HCT116 (cell line): ENCODE data around the gene MLPH. TPM values are rescaled to one million over a fixed set of nuclear protein-coding genes. Genes with fewer than 3 reads are reported as not detected.

ENCODE experiments used
- ATAC-seq: fragments of 200-7000 bp; cut with Tn5 transposase; 2 replicates; pipeline ENCODE4 v1.9.1; 2020; ENCODE audit warnings: mild to moderate bottlenecking, moderate library complexity
- BruUV-seq: library from RNA; stranded (reverse); fragments of 400-500 nt; replicated peaks from 2 replicates; lab custom pipeline; 2021; lab: Mats Ljungman, UMichigan
- CTCF ChIA-PET: fragments of 300-600 bp; sonication (Branson Sonifier 250); formaldehyde crosslinking; loops from one replicate; lab custom pipeline; 2021; ENCODE audit warnings: antibody characterized with exemption; lab: Charles Lee
- POLR2A ChIA-PET: fragments of 300-600, 350-600 bp; sonication (Branson Sonifier 250); formaldehyde crosslinking; loops from one replicate; lab custom pipeline; 2021; ENCODE audit warnings: antibody characterized with exemption; lab: Charles Lee
- RAD21 ChIA-PET, 2 experiments: fragments of 300-600 bp; sonication (Branson Sonifier 250); formaldehyde crosslinking; loops; one replicate each; lab custom pipeline; 2023; ENCODE audit warnings: low total read pairs in 2 of 2; ENCODE audit not compliant: uncharacterized antibody in 2 of 2, unreplicated experiment in 2 of 2, low non-redundant PET in 1 of 2; lab: Charles Lee
- DNase-seq: peaks from one replicate; pipeline ENCODE4 v3.0.0-alpha.2; 2010; ENCODE audit warnings: low read depth, low spot score
- H2AFZ ChIP-seq: fragments of 200-600 bp; shearing (Covaris generic), sonication (generic); 2 replicates; pipeline ENCODE4 v1.6.1; 2017; ENCODE audit warnings: low read depth, mixed run types, mixed read lengths, antibody characterized with exemption, low read length; ENCODE audit not compliant: poor library complexity, severe bottlenecking
- H3K27ac ChIP-seq: 2 replicates; pipeline ENCODE4 v1.5.1; 2012; ENCODE audit warnings: low read depth, low read length
- H3K27me3 ChIP-seq: fragments of 200-600 bp; sonication (generic); 2 replicates; pipeline ENCODE4 v1.6.1; 2016; ENCODE audit warnings: mixed run types, low read length, mixed read lengths; ENCODE audit not compliant: insufficient read depth
- H3K36me3 ChIP-seq, 2 experiments: fragments of 200-500 bp in 1 of 2; fragments of 200-600 bp in 1 of 2; sonication (Bioruptor generic) in 1 of 2; sonication (generic) in 1 of 2; 2 replicates each; pipeline versions ENCODE4 v1.5.1 to v1.6.1; 2014 to 2016; ENCODE audit warnings: low read length in 2 of 2, inconsistent platforms in 1 of 2, mixed read lengths in 1 of 2, mixed run types in 1 of 2; ENCODE audit not compliant: insufficient read depth in 2 of 2, control insufficient read depth in 1 of 2
- H3K4me1 ChIP-seq, 2 experiments: fragments of 200-600 bp in 1 of 2; sonication (generic) in 1 of 2; 2 replicates each; pipeline versions ENCODE4 v1.5.1 to v1.6.1; 2012 to 2017; ENCODE audit warnings: low read length in 2 of 2, inconsistent platforms in 1 of 2, mild to moderate bottlenecking in 1 of 2, mixed read lengths in 1 of 2, mixed run types in 1 of 2, moderate library complexity in 1 of 2; ENCODE audit not compliant: insufficient read depth in 2 of 2, control insufficient read depth in 1 of 2
- H3K4me2 ChIP-seq: fragments of 200-600 bp; sonication (generic); 2 replicates; pipeline ENCODE4 v1.6.1; 2017; ENCODE audit warnings: mixed run types, low read length, mixed read lengths
- H3K4me3 ChIP-seq, 2 experiments: fragments of 200-600 bp in 1 of 2; sonication (generic) in 1 of 2; replicated peaks in 1 of 2; 2 replicates each; pipeline ENCODE4 v1.5.1; 2011 to 2016; ENCODE audit warnings: low read length in 2 of 2, control low read depth in 1 of 2, low read depth in 1 of 2, mild to moderate bottlenecking in 1 of 2, mixed read lengths in 1 of 2, mixed run types in 1 of 2
- H3K79me2 ChIP-seq: fragments of 200-600 bp; sonication (generic); 2 replicates; pipeline ENCODE4 v1.6.1; 2017; ENCODE audit warnings: mild to moderate bottlenecking, mixed run types, low read length, moderate library complexity, mixed read lengths; ENCODE audit not compliant: insufficient read depth
- H3K9ac ChIP-seq: fragments of 200-600 bp; sonication (generic); 2 replicates; pipeline ENCODE4 v1.6.1; 2016; ENCODE audit warnings: low read length, mixed read lengths
- H3K9me2 ChIP-seq: fragments of 200-600 bp; sonication (generic), shearing (Covaris generic); 2 replicates; pipeline ENCODE4 v1.6.1; 2017; ENCODE audit warnings: mixed run types, mild to moderate bottlenecking, moderate library complexity; ENCODE audit not compliant: insufficient read depth
- H3K9me3 ChIP-seq, 2 experiments: fragments of 200-500 bp in 1 of 2; fragments of 200-600 bp in 1 of 2; sonication (Bioruptor generic) in 1 of 2; sonication (generic) in 1 of 2; 2 replicates each; pipeline ENCODE4 v1.6.1; 2014 to 2017; ENCODE audit warnings: low read length in 2 of 2, mixed read lengths in 2 of 2, inconsistent platforms in 1 of 2, low read depth in 1 of 2, mild to moderate bottlenecking in 1 of 2, mixed run types in 1 of 2, moderate library complexity in 1 of 2; ENCODE audit not compliant: control insufficient read depth in 1 of 2, insufficient read depth in 1 of 2
- H4K20me1 ChIP-seq: fragments of 200-600 bp; sonication (generic), shearing (Covaris generic); 2 replicates; pipeline ENCODE4 v1.6.1; 2017; ENCODE audit warnings: mixed run types, mild to moderate bottlenecking, moderate library complexity; ENCODE audit not compliant: insufficient read depth
- ELF1 ChIP-seq: IDR thresholded peaks from 2 replicates; pipeline ENCODE4 v1.6.1; 2012; ENCODE audit warnings: low read depth, borderline replicate concordance
- EZH2phosphoT487 ChIP-seq: fragments of 200-600 bp; IDR thresholded peaks from 2 replicates; pipeline ENCODE4 v1.6.1; 2018; ENCODE audit warnings: antibody characterized with exemption, borderline replicate concordance
- JUND ChIP-seq: IDR thresholded peaks from 2 replicates; pipeline ENCODE4 v1.6.1; 2012
- POLR2AphosphoS5 ChIP-seq: IDR thresholded peaks from 2 replicates; pipeline ENCODE4 v1.6.1; 2011; ENCODE audit warnings: mild to moderate bottlenecking, low read depth, low read length, moderate library complexity
- RAD21 ChIP-seq: IDR thresholded peaks from 2 replicates; pipeline ENCODE4 v1.6.1; 2012; ENCODE audit warnings: low read depth, mild to moderate bottlenecking
- SP1 ChIP-seq: IDR thresholded peaks from 2 replicates; pipeline ENCODE4 v1.6.1; 2012; ENCODE audit warnings: low read depth
- SRF ChIP-seq: IDR thresholded peaks from 2 replicates; pipeline ENCODE4 v1.6.1; 2012; ENCODE audit warnings: low read depth
- TCF7L2 ChIP-seq: IDR thresholded peaks from 2 replicates; pipeline ENCODE4 v1.7.0; 2011; ENCODE audit warnings: borderline replicate concordance, inconsistent platforms; ENCODE audit not compliant: insufficient read depth, insufficient read length; ENCODE audit errors: extremely low read depth
- YY1 ChIP-seq: IDR thresholded peaks from 2 replicates; pipeline ENCODE4 v1.6.1; 2011; ENCODE audit warnings: low read length, low read depth, moderate library complexity, mild to moderate bottlenecking; ENCODE audit not compliant: insufficient replicate concordance; ENCODE audit errors: extremely low read depth
- ZFX ChIP-seq: fragments of 450-650 bp; IDR thresholded peaks from 2 replicates; pipeline ENCODE4 v1.6.1; 2017
- intact Hi-C: fragments of 100-400 bp; cut with micrococcal nuclease; formaldehyde crosslinking; loops from 2 replicates; pipeline ENCODE4 v1.10.0; 2022
- total RNA-seq: library from RNA; stranded (reverse); gene quantifications from one replicate; pipeline ENCODE4 v1.2.1, GENCODE V29; 2021; ENCODE audit not compliant: unreplicated experiment
- TF ChIP-seq, protein P1 (sequence below): IDR thresholded peaks from 2 replicates; pipeline ENCODE4 v1.6.1; 2011; ENCODE audit warnings: mild to moderate bottlenecking, low read length, moderate library complexity; ENCODE audit not compliant: insufficient replicate concordance; ENCODE audit errors: extremely low read depth
- TF ChIP-seq, protein P2 (sequence below): IDR thresholded peaks from 2 replicates; pipeline ENCODE4 v1.6.1; 2012; ENCODE audit warnings: low read depth
- TF ChIP-seq, protein P3 (sequence below), 3 experiments: fragments of 200-600 bp in 1 of 3; sonication (generic) in 1 of 3; IDR thresholded peaks in 2 of 3; conservative IDR thresholded peaks in 1 of 3; 2 replicates each; pipeline ENCODE4 v1.5.1; 2012 to 2017; ENCODE audit warnings: low read depth in 2 of 3, low read length in 2 of 3, antibody characterized with exemption in 1 of 3, borderline replicate concordance in 1 of 3, control low read depth in 1 of 3, mild to moderate bottlenecking in 1 of 3, mixed read lengths in 1 of 3, mixed run types in 1 of 3, moderate library complexity in 1 of 3; ENCODE audit not compliant: insufficient read depth in 1 of 3

Gene MLPH
- total RNA-seq, 1 experiment from 2014 or later: 81.4 TPM

GRCh38 chr2:237599465-237600110, 112.5 kb downstream of the MLPH start:
- Histone ChIP-seq H3K4me1 (peaks cover 3 to 6% of the 10 kb centered on the region in 2 experiments; a peak in 2 of 4 replicates), H3K27me3 (no peaks in the 10 kb centered on the region), H2AFZ (no peak overlapping the region), H3K9me2 (no peaks in the 10 kb centered on the region), H3K4me2 (no peak overlapping the region), H3K27ac (no peak overlapping the region), H3K9me3 (no peaks in the 10 kb centered on the region), H4K20me1 (no peaks in the 10 kb centered on the region), H3K36me3 (no peaks in the 10 kb centered on the region), H3K4me3 (no peak overlapping the region), H3K9ac (no peak overlapping the region), H3K79me2 (no peaks in the 10 kb centered on the region)
- ChIA-PET CTCF (no interaction called here), POLR2A (no interaction called here), RAD21 (no interaction called here)
- BruUV-seq: no TSS peak
- DNase-seq: no peak
- intact Hi-C loops: no loop called here
- no peak for ATAC-seq
- TF ChIP-seq, protein P1, sequence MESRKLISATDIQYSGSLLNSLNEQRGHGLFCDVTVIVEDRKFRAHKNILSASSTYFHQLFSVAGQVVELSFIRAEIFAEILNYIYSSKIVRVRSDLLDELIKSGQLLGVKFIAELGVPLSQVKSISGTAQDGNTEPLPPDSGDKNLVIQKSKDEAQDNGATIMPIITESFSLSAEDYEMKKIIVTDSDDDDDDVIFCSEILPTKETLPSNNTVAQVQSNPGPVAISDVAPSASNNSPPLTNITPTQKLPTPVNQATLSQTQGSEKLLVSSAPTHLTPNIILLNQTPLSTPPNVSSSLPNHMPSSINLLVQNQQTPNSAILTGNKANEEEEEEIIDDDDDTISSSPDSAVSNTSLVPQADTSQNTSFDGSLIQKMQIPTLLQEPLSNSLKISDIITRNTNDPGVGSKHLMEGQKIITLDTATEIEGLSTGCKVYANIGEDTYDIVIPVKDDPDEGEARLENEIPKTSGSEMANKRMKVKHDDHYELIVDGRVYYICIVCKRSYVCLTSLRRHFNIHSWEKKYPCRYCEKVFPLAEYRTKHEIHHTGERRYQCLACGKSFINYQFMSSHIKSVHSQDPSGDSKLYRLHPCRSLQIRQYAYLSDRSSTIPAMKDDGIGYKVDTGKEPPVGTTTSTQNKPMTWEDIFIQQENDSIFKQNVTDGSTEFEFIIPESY: no peak
- TF ChIP-seq YY1 (no peak), SP1 (no peak), EZH2phosphoT487 (no peak), POLR2AphosphoS5 (no peak), SRF (no peak), ZFX (no peak), TCF7L2 (no peak), RAD21 (no peak), JUND (no peak), ELF1 (no peak)
- TF ChIP-seq, protein P2, sequence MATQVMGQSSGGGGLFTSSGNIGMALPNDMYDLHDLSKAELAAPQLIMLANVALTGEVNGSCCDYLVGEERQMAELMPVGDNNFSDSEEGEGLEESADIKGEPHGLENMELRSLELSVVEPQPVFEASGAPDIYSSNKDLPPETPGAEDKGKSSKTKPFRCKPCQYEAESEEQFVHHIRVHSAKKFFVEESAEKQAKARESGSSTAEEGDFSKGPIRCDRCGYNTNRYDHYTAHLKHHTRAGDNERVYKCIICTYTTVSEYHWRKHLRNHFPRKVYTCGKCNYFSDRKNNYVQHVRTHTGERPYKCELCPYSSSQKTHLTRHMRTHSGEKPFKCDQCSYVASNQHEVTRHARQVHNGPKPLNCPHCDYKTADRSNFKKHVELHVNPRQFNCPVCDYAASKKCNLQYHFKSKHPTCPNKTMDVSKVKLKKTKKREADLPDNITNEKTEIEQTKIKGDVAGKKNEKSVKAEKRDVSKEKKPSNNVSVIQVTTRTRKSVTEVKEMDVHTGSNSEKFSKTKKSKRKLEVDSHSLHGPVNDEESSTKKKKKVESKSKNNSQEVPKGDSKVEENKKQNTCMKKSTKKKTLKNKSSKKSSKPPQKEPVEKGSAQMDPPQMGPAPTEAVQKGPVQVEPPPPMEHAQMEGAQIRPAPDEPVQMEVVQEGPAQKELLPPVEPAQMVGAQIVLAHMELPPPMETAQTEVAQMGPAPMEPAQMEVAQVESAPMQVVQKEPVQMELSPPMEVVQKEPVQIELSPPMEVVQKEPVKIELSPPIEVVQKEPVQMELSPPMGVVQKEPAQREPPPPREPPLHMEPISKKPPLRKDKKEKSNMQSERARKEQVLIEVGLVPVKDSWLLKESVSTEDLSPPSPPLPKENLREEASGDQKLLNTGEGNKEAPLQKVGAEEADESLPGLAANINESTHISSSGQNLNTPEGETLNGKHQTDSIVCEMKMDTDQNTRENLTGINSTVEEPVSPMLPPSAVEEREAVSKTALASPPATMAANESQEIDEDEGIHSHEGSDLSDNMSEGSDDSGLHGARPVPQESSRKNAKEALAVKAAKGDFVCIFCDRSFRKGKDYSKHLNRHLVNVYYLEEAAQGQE: no peak
- TF ChIP-seq, protein P3, sequence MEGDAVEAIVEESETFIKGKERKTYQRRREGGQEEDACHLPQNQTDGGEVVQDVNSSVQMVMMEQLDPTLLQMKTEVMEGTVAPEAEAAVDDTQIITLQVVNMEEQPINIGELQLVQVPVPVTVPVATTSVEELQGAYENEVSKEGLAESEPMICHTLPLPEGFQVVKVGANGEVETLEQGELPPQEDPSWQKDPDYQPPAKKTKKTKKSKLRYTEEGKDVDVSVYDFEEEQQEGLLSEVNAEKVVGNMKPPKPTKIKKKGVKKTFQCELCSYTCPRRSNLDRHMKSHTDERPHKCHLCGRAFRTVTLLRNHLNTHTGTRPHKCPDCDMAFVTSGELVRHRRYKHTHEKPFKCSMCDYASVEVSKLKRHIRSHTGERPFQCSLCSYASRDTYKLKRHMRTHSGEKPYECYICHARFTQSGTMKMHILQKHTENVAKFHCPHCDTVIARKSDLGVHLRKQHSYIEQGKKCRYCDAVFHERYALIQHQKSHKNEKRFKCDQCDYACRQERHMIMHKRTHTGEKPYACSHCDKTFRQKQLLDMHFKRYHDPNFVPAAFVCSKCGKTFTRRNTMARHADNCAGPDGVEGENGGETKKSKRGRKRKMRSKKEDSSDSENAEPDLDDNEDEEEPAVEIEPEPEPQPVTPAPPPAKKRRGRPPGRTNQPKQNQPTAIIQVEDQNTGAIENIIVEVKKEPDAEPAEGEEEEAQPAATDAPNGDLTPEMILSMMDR (IDR thresholded peaks at IDR 0.05 in 2 of 3, conservative IDR thresholded peaks at IDR 0.05 in 1 of 3; ENCODE audit: borderline replicate concordance in 1 of 3, insufficient read depth in 1 of 3, low read depth in 2 of 3, low read length in 2 of 3): no peak
